GM12872 (cell line): ENCODE results near the gene MYADM.

Experiments
- TF ChIP-seq, protein P1 (sequence below): IDR thresholded peaks from 3 replicates; pipeline ENCODE4 v1.5.1; 2011; ENCODE audit warnings: low read depth, mild to moderate bottlenecking, low read length, moderate library complexity; ENCODE audit not compliant: insufficient read depth

The MYADM gene

DNA sequence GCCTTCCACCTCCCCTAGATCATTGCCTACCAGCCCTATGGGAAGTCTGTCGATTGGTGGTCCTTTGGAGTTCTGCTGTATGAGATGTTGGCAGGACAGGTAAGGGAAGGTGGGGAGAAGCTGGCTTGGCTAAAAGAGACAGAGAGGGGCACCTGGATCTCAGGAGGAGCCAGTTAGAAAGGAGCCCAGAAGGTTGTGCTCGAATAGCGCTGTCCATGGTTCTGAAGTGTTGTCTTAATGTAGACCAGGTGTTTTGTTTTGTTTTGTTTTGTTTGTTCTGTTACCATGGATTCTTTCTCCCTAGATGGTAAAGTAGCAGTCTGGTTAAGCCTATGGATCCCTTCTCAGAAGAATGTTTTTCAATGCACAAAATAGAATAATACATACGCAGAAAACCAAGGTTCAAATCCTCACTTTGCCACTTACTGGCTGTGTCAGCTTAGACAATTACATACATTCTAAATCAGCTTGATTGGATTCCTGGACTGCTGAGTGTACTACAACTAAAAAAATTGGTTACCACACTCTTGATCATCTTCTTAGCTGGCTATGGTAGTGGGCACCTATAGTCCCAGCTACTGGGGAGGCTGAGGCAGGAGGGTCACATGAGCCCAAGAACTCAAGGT lies 35.5 kb downstream of the MYADM start:
- TF ChIP-seq, protein P1, sequence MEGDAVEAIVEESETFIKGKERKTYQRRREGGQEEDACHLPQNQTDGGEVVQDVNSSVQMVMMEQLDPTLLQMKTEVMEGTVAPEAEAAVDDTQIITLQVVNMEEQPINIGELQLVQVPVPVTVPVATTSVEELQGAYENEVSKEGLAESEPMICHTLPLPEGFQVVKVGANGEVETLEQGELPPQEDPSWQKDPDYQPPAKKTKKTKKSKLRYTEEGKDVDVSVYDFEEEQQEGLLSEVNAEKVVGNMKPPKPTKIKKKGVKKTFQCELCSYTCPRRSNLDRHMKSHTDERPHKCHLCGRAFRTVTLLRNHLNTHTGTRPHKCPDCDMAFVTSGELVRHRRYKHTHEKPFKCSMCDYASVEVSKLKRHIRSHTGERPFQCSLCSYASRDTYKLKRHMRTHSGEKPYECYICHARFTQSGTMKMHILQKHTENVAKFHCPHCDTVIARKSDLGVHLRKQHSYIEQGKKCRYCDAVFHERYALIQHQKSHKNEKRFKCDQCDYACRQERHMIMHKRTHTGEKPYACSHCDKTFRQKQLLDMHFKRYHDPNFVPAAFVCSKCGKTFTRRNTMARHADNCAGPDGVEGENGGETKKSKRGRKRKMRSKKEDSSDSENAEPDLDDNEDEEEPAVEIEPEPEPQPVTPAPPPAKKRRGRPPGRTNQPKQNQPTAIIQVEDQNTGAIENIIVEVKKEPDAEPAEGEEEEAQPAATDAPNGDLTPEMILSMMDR = no peak

DNA sequence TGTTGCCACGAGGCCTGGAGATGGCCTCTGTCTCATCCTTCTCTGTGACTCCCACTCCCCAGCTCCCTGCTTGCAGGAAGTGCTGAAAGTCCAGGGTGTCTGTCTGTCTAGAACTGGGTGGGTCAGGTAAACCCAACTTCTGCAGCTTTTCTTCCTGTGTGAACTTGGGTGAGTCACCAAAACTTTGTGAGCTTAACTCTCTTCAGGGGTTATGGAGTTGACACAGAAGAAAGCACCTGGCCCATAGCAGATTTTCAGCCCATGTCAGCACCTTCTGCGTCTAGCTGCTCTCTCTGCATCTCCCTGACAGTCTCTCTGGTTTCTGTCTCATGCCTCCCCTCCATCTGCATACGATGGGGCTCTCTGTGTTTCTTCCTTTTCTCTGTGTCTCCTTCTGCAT lies 37.2 kb downstream of the MYADM start:
- TF ChIP-seq, protein P1 = no peak

DNA sequence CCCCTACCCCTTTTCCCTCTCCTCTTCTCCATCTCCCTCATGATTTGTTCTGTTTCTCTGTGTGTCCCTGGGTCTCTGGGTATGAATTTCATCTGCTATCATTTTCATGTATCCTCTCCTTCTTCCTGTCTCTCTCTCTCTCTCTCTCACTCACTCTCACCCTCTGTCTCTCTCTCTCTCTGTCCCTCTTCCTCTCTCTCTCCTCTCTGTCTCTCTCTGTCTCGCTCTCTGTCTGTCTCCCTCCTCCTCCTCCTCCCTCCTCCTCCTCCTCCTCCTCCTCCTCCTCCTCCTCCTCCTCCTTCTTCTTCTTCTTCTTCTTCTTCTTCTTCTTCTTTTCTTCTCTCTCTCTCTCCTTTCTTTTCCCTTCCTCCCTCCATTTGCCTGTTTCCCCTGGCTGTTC lies 38.1 kb downstream of the MYADM start:
- TF ChIP-seq, protein P1 = no peak

DNA sequence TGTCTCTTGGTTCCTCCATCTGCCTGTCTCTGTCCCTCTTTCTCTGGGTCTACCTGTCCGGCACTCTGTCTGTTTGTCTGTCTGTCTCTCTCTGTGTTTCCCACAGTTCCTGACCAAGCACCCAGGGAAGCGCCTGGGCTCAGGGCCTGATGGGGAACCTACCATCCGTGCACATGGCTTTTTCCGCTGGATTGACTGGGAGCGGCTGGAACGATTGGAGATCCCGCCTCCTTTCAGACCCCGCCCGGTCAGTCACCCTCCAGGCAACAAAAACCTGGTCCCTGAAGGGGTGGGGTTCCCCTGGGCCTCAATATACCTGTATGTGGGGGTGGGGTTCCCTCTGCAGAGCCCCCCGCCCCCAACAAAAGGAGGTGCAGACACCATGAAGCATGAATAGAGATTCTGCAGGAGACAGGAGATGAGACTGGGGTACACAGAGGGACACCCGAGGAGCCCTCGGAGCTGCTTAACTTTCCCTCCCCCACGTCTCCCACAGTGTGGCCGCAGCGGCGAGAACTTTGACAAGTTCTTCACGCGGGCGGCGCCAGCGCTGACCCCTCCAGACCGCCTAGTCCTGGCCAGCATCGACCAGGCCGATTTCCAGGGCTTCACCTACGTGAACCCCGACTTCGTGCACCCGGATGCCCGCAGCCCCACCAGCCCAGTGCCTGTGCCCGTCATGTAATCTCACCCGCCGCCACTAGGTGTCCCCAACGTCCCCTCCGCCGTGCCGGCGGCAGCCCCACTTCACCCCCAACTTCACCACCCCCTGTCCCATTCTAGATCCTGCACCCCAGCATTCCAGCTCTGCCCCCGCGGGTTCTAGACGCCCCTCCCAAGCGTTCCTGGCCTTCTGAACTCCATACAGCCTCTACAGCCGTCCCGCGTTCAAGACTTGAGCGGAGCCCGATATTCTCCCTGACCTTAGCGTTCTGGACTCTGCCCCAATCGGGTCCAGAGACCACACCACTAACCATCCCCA lies 38.8 kb downstream of the MYADM start:
- TF ChIP-seq, protein P1 = peak; percentile 60; the same call in 2 of the 3 replicates

DNA sequence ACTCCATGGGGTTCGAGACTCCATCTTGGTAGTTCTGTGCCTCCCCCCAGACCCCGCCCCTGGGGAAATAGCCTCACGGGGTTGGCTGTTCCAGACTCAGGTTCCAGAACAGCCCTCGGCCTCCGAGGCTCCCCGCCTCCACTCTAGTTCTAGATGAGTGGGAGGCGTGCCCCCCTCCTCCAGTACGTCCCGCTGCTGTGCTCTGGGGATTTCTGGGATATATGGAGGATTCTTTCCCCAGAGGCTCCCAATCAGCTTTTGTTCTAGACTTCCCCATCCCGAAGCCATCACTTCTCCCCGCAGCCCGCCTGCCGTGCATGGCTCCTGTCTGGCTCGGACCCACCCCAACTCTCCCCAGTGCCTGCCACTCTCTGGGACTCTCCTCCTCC lies 39.5 kb downstream of the MYADM start:
- TF ChIP-seq, protein P1 = no peak

DNA sequence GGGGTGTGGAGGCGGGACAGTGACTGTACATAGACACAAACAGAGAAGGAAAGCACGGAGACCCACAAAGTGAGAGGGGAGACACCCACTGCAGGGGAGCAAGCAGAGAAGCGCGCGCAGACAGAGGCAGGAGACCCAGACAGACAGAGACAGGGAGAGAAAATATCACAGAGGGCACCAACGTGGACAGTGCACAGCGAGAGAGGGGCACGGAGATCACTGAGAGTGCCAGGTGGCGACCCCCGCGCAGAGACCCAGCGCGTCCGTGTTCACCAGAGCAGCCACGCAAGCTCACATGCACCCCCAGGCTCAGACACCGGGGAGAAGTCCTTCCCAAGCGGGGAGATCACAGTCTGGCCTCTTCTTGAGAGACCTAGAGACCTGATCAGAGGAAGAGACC lies 40.0 kb downstream of the MYADM start:
- TF ChIP-seq, protein P1 = no peak

DNA sequence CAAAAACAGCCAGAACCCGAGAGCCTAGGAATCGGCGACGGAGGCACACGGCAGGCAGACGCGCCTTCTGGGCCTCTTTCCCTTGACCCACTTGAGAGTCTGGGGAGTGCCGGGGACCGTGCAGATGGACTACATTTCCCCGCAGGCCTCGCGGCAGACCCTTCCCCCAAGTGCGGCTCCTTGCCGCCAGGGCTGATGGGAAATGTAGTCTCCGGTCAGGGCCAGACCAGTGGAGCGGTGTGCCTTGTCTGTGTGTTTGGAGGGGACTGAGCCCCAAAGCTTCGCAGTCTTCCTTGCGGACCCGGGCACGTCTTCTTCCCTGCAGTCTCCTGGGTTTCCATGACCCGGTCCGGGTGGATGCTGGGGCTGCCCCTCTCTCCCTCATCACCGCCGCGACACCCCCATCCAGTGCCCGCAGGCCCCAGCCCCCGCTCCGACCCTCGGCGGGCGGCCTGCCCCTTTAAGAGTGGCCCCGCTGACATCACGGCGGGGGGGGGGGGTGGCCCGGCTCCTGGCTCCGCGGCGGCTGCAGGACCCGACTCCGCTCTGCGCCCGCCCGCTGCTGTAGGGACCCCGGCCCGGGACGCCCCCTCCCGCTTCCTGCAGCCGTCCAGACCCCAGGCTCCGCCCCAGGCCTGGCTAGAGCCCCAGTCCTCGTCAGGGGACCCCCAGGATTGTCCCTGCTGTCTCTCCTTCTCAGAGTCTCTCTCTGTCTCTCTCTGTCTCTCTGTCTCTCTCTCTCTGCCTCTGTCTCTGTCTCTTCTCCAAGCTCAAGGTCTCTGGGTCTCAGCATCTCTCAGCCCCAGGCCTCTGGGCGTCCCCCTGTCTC lies 40.6 kb downstream of the MYADM start:
- TF ChIP-seq, protein P1 = no peak
